Measurements from ENCODE around the gene ITGB3.
A peak's percentile ranks its signal among the peaks of the same experiment; 100 is the strongest.

Gene ITGB3

DNA sequence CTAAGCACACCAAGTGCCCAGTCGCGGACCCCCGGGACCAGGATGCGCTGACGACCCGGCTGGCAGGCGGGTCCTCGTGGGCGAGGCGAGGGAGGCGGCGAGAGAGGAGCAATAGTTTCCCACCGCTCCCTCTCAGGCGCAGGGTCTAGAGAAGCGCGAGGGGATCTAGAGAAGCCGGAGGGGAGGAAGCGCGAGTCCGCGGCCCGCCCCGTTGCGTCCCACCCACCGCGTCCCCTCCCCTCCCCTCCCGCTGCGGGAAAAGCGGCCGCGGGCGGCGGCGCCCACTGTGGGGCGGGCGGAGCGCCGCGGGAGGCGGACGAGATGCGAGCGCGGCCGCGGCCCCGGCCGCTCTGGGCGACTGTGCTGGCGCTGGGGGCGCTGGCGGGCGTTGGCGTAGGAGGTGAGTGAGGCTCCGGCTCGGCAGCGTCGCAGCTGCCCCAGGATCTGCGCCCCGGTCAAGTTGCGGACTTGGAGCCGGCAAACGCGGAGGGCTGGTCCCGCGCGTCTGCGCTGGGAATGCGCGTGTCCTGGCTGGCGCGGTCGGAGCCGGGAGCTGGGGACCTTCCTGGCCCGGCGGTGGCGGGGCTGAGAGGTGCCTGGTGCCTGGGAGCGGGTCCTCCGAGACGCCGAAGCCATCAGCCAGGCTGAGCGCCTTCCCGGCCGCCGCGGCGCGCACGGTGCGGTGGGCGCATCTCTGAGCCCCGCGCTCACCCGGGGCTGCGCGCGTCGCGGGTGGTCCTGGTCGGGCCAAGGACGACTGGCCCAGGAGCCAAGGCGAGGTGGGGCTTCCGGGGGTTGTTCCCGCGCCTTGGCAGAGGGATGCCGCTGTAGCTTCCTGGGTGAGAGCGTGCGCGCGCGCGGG is at the start of gene ITGB3:
ITGB3 (plus strand) TSS at position 287 of the 862 bp plus-strand sequence; CDS start at position 322, 35 bp downstream.
- H3K36me3 ChIP-seq (ENCODE audit: control insufficient read depth, insufficient read depth, low read length), result no peaks in the 10 kb centered on the region
- no peaks in the 10 kb centered on the region for H3K27me3 ChIP-seq (replicated peaks; ENCODE audit: control insufficient read depth, insufficient read depth, low read length)
- DNase-seq (ENCODE audit: extremely low read depth, insufficient read length), result peak; percentile 88
- peak within 1 kb of the TSS; percentile 81 for H3K4me3 ChIP-seq (replicated peaks; ENCODE audit: low read depth, low read length)
- TF ChIP-seq CTCF (IDR thresholded peaks at IDR 0.05; ENCODE audit: insufficient read depth, low read length, poor library complexity, severe bottlenecking), result peak; percentile 38

DNA sequence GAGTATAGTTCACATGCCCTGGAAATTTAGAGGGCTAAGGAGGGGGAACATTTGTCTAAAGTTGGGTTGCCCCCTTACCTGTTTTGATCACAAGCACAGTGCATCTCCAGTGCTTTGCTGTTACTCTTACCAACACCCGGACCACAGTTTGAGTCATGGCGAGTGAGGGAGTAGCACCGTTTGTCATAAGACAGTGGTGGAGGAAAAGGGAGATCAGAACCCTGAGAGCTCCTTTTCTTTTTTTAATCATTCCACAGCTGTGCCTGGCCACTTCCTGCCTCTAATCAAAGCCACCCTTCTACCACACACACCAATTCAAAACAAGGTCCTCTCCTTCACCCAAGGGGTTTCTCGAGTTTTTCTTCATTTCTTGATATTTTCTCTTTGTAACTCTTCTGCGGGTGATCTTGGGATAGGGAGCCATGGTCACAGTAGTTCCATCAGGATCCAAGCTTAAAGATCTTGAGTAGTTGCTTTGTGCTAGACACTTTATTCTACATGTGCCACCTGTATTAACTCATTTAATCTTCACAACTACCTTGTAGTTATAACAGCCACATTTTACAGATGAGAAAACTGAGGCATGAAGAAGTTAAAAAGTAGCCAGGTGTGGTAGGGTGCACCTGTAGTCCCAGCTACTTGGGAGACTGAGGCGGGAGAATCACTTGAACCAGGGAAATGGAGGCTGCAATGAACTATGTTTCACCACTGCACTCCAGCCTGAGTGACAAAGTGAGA is 49.5 kb upstream of the ITGB3 start:
- Histone ChIP-seq H3K36me3 (ENCODE audit: control insufficient read depth, insufficient read depth, low read length) (no peaks in the 10 kb centered on the region), H3K4me3 (replicated peaks; ENCODE audit: low read depth, low read length) (no peak overlapping the region), H3K27me3 (replicated peaks; ENCODE audit: control insufficient read depth, insufficient read depth, low read length) (no peaks in the 10 kb centered on the region)
- no peak for TF ChIP-seq CTCF (IDR thresholded peaks at IDR 0.05; ENCODE audit: insufficient read depth, low read length, poor library complexity, severe bottlenecking)
- no peak for DNase-seq (ENCODE audit: extremely low read depth, insufficient read length)

DNA sequence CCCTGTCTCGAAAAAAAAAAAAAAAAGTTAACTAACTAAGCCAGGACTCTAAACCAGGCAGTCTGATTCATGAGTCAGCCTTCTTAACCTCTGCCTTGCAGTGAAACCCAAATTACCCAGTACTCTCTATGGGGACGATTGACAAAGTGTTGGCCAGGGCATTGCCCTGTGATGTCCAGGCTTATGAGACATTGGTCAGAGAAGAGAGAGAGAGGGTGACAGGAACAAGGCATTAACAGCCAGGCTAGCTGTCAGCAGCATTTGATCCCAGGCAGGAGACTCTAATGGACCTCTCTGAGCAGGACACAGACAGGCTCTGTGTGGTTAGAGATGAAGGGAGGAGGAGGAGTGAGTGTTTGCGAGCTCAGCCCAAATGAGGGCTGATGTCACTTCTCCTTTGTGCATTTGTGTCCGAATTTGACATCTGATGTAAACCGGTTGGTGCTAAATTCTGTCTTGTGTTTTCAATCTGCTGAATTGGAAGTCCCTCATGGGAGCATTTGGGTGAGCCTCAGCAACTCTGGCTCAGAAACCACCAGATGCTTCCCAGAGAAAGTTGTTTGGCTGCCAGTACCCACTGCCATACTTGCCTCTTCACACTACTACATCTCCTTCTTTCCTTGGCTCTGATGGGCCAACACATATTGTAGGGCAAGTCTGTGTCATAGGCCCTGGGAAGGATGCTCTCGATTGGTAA is 48.8 kb upstream of the ITGB3 start:
- peak; percentile 69 for DNase-seq (ENCODE audit: extremely low read depth, insufficient read length)
- Histone ChIP-seq H3K36me3 (ENCODE audit: control insufficient read depth, insufficient read depth, low read length) (no peaks in the 10 kb centered on the region), H3K4me3 (replicated peaks; ENCODE audit: low read depth, low read length) (peak overlapping the region; percentile 36), H3K27me3 (replicated peaks; ENCODE audit: control insufficient read depth, insufficient read depth, low read length) (no peaks in the 10 kb centered on the region)
- no peak for TF ChIP-seq CTCF (IDR thresholded peaks at IDR 0.05; ENCODE audit: insufficient read depth, low read length, poor library complexity, severe bottlenecking)

DNA sequence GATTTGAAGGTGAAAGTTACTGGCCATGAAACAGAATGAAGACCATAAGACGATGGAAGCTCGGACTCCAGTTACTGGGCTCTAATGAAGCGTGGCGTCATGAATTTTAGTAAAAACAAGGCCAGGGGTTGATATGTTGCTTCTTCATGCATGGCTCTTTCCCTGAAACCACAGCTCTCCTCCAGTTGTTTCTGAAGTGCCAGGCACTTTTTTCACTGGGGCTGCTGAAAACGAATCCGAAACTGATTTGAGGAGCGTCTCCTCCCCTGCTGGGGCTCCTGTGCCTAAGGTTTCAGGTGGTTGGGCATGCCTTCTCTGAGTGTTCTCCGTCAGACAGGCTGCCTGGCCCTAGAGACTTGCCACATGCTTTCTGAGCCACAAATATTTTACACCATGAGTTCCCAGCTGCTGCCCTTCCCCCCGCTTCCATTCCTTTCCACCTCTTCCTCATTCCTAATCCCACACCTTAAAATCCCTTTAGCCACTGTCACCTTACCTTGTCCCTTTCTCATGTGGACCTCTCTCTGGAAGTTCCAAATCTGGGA is 48.1 kb upstream of the ITGB3 start:
- peak; percentile 62 for DNase-seq (ENCODE audit: extremely low read depth, insufficient read length)
- TF ChIP-seq CTCF (IDR thresholded peaks at IDR 0.05; ENCODE audit: insufficient read depth, low read length, poor library complexity, severe bottlenecking), result no peak
- Histone ChIP-seq H3K4me3 (replicated peaks; ENCODE audit: low read depth, low read length) (peak overlapping the region; percentile 36), H3K36me3 (ENCODE audit: control insufficient read depth, insufficient read depth, low read length) (no peaks in the 10 kb centered on the region), H3K27me3 (replicated peaks; ENCODE audit: control insufficient read depth, insufficient read depth, low read length) (no peaks in the 10 kb centered on the region)

- no peak for TF ChIP-seq CTCF (IDR thresholded peaks at IDR 0.05; ENCODE audit: insufficient read depth, low read length, poor library complexity, severe bottlenecking)
Measured at GRCh38 chr17:47207143-47208067, 46.2 kb upstream of the ITGB3 start.

More at GRCh38 chr17:47207143-47208067, 46.2 kb upstream of the ITGB3 start:
- Histone ChIP-seq H3K27me3 (replicated peaks; ENCODE audit: control insufficient read depth, insufficient read depth, low read length) (no peaks in the 10 kb centered on the region), H3K36me3 (ENCODE audit: control insufficient read depth, insufficient read depth, low read length) (no peaks in the 10 kb centered on the region), H3K4me3 (replicated peaks; ENCODE audit: low read depth, low read length) (no peak overlapping the region)
- DNase-seq (ENCODE audit: extremely low read depth, insufficient read length), result no peak
